GM19238 (cell line): ENCODE measurements around the gene LAMTOR1.

ENCODE experiments used
- DNase-seq: peaks from one replicate; pipeline ENCODE4 v3.0.0; 2011; ENCODE audit warnings: low spot score; ENCODE audit not compliant: insufficient read length

The LAMTOR1 gene

DNA sequence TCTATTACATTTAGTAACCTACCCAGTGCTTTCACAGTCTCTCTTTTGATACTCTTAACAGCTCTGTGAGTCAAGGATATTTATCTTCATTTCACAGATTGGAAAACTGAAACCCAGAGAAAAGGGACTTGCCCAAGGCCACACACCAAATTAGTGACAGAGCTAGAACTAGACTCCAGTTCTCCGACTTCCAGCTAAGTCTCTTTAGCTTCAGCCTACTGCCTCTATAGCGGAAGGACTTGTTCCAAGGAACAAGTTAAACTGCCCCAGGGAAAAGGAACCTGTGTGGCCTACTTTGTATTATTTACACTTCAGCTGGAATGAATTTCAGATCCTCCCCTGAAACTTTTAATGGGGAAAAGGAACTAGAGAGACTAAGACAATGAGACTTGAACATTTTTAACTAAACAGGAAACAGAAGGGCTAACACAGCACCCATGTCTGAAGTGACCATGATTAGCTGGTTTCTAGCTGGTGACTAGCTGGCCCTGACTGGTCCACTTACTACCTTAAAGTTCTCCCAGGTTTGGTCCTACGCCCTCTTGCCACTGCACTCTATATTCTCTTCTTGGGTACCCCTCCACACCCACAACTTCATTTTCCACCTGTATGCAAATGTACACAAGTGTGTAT lies 21.2 kb downstream of the LAMTOR1 start:
- no peak for DNase-seq

- no peak for DNase-seq
Observed at GRCh38 chr11:72081184-72081644, 21.9 kb downstream of the LAMTOR1 start.

DNA sequence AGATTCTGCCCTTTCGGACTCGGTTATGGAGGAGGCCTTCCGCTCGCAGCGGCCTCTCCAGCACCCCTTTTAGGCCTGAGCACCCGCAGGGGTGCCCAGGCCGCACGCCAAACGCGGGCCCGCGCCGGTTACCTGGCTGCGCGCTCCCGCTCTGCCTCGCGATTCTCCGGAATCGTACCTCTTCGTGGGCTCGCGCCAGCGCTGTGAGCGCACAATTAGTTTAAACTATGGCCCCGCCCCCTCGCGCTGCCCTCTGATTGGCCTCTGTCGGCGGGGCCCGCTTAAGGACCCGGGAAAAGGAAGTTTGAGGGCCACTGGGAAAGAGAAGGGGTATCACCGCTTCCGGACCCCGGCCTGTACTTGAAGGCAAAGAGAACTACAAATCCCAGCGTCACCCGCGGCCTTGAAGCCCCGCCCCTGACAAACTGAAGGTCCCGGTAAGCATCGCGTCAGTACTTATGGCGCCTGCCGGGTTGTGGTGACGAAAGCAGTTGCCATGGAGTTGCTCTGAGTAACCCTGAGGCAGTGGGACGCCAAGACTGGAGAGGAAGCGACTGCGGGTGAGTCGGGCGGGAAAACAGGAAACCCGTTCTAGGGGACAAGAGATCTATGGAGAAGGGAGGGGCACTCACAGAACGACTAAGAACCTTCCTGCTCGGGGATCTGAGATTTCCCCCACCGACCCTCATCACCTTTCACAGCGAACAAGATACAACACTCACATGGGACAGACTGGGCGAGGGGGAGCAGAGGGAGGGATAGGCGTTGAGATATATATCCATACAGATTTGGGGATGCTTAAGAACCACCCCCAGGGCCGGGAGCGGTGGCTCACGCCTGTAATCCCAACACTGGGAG lies 22.5 kb downstream of the LAMTOR1 start, which contains the start of the genes LRRC51 and NUMA1:
LRRC51 (plus strand) TSS at position 525 of the 858 bp plus-strand sequence. CDS start 8,234 bp downstream, outside the sequence.
NUMA1 (minus strand) TSS at position 217 of the 858 bp plus-strand sequence. CDS start 44,599 bp downstream, outside the sequence.
- DNase-seq, result peak; percentile 80

DNA sequence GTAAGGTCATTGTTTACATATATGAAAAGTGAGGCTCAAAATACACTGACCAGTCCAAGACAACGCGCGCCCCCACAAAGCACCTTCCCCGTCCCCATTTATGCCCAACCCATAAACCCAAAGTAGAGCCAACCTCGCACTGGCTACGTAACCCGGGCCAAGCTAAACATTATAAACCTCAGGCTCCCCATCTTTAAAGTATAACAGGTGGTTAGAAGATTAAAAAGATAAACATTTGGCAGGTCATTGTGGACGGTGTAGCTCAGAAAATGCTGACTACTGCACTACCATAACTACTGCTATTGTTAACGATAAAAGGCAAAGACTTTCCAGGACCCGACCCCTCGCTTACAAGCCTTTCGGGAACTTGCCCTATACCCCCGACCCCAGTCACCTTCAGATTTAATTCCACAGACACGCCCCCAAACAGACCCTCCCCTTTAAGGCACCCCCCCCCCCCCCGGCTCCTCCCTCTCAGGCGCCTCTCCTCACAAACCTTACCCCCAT lies 23.2 kb downstream of the LAMTOR1 start:
- no peak for DNase-seq

DNA sequence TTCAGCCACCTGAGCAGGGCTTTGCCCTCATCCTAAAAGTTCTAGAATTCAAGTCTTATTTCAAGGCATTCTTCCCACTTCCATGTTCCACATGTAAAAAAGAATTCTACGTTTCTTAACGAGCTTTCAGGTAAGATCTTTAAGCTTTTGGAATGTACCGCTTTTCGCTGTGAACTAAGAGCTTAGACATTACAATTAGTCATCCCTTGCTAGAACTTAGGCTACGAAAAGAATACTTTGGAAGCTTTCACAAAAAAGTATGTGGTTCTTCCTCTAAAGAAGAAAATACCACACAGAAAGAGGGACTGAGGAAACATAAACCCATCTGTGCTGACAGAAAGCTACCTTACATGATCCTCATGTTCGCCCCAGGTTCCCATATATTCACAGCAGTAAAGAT lies 24.6 kb downstream of the LAMTOR1 start:
- DNase-seq, result no peak

DNA sequence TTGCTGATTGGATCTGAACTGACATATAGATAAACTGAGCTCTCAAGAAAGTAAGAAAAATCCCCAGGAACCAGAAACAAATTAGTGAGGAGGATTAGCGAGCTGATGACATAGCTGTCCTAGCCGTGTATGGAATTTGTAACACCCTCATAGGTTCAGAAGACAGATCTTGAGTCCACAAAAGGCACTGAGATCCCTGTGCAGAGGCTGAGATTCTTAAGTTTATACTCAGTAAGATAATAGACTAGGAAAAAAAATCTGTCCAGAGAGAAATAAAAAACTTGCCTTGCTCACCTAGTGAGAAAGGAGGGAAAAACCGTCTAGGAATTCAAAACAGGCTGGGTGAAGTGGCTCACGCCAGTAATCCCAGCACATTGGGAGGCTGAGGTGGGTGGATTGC lies 27.3 kb downstream of the LAMTOR1 start:
- no peak for DNase-seq

- DNase-seq, result no peak
Observed at GRCh38 chr11:72075109-72075508, 28.0 kb downstream of the LAMTOR1 start.

DNA sequence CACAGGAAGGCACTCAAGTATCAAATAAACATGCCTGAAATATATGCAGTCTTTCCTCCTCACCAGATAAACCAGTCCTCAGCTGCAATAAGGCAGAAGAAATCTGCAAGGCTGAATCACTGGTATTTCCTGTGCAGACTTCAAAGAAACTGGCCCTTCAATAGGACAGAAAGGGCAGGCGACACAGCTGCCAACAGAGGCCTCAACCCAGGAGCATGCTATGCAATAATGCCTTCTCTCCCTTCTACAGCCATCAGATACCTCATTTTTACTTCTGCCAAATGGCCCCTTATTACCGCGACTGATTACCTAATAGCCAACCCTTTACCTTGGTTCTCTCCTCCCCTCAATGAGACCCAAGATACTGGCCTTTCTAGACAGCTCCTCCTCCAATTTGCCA lies 30.7 kb downstream of the LAMTOR1 start:
- DNase-seq, result no peak

DNA sequence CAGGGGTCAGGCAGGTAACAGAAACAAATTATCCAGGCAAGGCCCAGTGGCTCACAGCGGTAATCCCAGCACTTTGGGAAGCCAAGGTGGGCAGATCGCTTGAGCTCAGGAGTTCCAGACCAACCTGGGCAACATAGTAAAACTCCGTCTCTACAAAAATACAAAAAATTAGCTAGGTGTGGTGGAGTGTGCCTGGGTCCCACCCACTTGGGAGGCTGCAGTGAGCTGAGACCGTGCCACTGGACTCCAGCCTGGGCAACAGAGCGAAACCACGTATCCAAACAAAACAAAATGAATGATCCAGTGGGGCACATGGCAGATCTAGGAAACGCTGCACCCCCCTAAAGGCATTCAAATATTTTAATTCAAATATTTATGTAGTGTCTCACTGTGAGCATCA lies 32.6 kb downstream of the LAMTOR1 start:
- no peak for DNase-seq

DNA sequence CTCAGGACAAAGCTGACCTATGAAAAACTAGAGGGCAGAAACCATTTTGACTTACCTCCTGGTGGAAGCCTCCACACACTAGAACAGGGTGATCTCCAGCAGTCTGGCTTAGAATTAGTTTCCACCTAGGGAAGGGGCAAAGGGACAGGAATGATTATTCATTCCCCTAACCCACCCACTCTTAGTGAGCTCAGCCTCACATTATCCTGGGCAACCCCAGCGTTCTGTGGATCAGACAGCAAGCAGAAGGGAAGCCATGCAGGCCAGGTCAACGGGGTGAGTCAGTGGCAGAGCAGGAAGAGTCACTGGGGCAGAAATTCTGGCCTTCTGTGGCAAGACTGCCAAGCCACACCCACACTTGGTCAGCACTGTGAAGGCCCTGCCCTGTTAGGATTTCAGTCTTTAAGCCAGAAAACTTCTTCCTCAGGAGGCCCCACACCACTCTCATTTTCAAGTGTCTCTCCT lies 33.3 kb downstream of the LAMTOR1 start:
- DNase-seq, result no peak

DNA sequence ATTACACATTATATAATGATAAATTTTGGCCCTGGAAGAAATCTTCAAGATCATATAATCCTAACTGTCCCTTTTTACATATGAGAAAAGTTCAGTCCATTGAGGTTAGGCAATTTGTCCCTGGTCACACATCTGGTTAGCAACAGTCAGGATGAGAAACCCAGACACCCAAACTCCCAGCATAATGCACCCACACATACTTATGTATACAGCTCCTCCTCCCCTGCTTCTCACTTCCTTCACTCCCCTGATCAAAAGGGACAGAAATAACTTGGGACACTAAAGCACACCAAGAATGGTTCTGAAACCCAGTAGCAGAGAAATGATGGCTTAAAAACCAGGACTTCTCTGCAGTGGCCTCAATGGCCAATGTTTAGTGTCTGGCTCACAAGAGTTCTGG lies 33.9 kb downstream of the LAMTOR1 start:
- no peak for DNase-seq

DNA sequence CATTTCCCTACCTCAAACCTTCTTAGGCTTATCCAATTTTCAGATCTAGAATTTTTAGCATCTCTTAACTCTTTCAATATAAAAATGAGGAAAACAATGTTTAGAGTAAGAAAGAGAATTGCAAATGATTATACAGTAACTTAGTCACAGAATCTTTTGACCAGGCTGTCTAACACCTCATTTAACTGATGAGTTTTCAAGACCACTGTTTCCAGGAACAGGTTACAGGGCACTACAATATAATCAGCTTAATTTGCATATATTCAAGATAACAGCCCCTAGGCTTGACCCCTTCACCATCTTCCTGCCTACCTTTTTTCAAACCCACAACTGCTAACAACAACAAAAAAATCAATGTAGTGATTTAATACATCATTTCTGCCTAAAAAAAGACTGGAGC lies 35.4 kb downstream of the LAMTOR1 start:
- DNase-seq, result no peak

GRCh38 chr11:72067266-72067665 lies 35.8 kb downstream of the LAMTOR1 start:
- no peak for DNase-seq

GRCh38 chr11:72066855-72067254 lies 36.2 kb downstream of the LAMTOR1 start:
- DNase-seq, result no peak

DNA sequence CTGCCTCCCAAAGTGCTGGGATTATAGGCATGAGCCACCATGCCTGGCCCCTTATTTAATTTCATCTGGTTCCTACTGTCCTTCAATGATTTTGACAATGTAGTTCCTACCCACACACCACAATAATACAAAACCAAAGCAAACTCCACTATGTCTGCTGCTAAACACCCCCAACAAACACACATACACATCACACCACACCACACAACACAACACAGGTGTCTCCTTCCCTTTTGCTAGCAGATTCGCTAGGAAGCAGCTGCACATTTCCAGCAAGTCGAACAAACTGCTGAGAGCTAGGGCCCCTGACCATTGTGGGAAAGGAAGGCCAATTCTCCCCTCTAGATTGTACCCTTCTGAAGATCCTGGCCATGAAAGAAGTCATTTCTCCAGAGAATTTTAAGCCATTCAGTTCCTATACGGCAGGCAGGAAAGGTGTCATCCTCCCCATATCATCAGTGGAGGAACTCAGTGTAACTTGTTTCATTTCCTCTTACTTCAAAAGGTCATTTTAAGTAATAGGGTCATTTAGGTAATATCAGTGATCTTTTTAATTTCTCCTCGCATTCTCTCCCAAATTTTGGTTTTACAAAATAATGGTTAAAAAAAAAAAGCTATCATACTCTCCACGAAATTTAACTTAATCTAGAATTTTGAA lies 41.2 kb downstream of the LAMTOR1 start:
- no peak for DNase-seq

GRCh38 chr11:72058416-72059034 lies 44.6 kb downstream of the LAMTOR1 start:
- no peak for DNase-seq

DNA sequence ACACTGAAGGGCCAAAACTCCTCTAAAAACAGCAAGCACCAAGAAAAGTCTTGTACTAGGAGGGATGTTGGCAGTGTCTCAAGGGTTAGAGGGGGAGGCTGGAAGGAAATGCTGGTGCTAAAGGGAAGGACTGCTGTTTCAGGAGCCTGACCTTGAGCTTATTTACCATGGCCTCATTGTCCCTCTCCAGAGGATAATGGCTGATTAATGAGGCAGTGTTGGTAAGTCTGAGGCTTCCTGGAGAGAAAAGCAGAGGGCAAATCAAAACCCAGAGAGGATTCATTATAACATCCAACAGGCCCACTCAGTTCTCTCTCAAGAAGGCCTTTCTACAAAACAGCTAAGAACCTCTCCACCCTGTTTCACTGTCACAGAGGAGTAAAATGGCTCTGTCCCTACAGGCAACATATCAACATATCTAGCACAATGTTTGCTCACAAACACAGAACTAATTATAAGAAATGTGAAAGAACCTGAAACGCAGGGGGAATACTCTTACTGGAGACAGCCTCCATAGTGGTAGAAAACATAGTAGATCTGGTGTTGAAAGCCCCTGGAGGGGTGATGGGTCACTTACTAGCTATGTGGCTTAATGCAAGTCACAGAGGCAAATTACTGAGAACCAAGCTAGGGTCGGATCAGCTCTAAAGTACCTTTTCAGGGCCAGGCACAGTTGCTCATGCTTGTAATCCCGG lies 54.2 kb downstream of the LAMTOR1 start:
- no peak for DNase-seq
